ENCODE measurements around the gene COQ8B. TPM values are rescaled to one million over a fixed set of nuclear protein-coding genes. Genes with fewer than 3 reads are reported as not detected.

Gene COQ8B
- total RNA-seq, 1 donor from 2014 or later, result 29.7 TPM

DNA sequence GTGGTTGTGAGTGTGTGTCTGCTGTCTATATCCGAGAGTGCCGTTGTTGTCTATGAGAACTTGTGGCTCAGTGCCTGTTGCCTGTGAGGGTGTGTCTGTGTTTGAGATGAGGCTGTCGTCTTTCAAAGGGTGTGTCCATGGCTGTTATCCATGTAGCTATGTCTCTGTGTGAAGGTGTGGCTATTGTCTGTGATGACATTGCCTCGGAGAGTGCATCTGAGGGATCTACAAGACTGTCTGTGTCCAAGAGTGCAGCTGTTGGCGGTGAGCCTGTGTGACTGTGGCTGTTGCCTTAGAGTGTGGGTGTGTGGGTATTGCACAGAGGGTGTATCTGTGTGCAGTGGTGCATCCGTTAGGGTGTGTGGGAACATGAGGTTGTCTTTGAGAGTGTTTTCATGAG lies 31.1 kb downstream of the COQ8B start:
- TF ChIP-seq, protein P1, sequence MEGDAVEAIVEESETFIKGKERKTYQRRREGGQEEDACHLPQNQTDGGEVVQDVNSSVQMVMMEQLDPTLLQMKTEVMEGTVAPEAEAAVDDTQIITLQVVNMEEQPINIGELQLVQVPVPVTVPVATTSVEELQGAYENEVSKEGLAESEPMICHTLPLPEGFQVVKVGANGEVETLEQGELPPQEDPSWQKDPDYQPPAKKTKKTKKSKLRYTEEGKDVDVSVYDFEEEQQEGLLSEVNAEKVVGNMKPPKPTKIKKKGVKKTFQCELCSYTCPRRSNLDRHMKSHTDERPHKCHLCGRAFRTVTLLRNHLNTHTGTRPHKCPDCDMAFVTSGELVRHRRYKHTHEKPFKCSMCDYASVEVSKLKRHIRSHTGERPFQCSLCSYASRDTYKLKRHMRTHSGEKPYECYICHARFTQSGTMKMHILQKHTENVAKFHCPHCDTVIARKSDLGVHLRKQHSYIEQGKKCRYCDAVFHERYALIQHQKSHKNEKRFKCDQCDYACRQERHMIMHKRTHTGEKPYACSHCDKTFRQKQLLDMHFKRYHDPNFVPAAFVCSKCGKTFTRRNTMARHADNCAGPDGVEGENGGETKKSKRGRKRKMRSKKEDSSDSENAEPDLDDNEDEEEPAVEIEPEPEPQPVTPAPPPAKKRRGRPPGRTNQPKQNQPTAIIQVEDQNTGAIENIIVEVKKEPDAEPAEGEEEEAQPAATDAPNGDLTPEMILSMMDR (IDR thresholded peaks at IDR 0.05), result no peak
- H3K9me3 Mint-ChIP-seq (ENCODE audit: low read depth), result no peaks in the 10 kb centered on the region
- H3K4me1 Mint-ChIP-seq (ENCODE audit: low read depth), result peaks cover 3% of the 10 kb centered on the region
- no peak overlapping the region for H3K27ac Mint-ChIP-seq (ENCODE audit: unreplicated experiment)
- peaks cover 29% of the 10 kb centered on the region for H3K36me3 Mint-ChIP-seq (ENCODE audit: low read depth)
- H3K4me3 Mint-ChIP-seq (ENCODE audit: unreplicated experiment), result no peak overlapping the region
- no peaks in the 10 kb centered on the region for H3K27me3 Mint-ChIP-seq (ENCODE audit: low read depth)
- no peak for DNase-seq (ENCODE audit: low spot score)

GRCh38 chr19:40685016-40685526 lies 31.6 kb downstream of the COQ8B start:
- TF ChIP-seq, protein P1 (IDR thresholded peaks at IDR 0.05), result no peak
- Mint-ChIP-seq H3K9me3 (ENCODE audit: low read depth) (no peaks in the 10 kb centered on the region), H3K36me3 (ENCODE audit: low read depth) (peaks cover 29% of the 10 kb centered on the region), H3K27ac (ENCODE audit: unreplicated experiment) (no peak overlapping the region), H3K4me3 (ENCODE audit: unreplicated experiment) (no peak overlapping the region), H3K4me1 (ENCODE audit: low read depth) (peaks cover 3% of the 10 kb centered on the region), H3K27me3 (ENCODE audit: low read depth) (no peaks in the 10 kb centered on the region)
- DNase-seq (ENCODE audit: low spot score), result no peak

DNA sequence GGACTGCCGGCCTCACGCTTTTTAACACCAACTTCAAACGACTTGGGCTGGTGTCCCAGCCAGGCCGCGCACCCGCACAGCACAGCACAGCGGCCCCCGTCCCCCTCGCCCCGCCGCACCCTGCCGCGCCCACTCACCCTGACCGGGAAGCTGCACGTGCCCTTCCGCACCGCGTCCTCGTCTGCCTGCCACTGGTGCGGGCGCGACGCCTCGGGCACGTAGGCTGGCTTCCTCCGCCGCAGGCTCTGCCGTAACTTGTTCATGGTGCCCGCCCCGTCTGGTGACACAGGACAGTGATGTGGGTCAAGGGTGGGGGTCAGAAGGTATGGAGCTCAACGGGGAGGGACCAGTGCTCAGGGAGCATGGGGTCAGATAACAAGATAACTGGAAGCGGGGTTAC lies 32.4 kb downstream of the COQ8B start:
- Mint-ChIP-seq H3K9me3 (ENCODE audit: low read depth) (no peaks in the 10 kb centered on the region), H3K27me3 (ENCODE audit: low read depth) (no peaks in the 10 kb centered on the region), H3K4me3 (ENCODE audit: unreplicated experiment) (no peak overlapping the region), H3K36me3 (ENCODE audit: low read depth) (peaks cover 32% of the 10 kb centered on the region), H3K4me1 (ENCODE audit: low read depth) (peaks cover 3% of the 10 kb centered on the region), H3K27ac (ENCODE audit: unreplicated experiment) (no peak overlapping the region)
- TF ChIP-seq, protein P1 (IDR thresholded peaks at IDR 0.05), result no peak
- DNase-seq (ENCODE audit: low spot score), result no peak

DNA sequence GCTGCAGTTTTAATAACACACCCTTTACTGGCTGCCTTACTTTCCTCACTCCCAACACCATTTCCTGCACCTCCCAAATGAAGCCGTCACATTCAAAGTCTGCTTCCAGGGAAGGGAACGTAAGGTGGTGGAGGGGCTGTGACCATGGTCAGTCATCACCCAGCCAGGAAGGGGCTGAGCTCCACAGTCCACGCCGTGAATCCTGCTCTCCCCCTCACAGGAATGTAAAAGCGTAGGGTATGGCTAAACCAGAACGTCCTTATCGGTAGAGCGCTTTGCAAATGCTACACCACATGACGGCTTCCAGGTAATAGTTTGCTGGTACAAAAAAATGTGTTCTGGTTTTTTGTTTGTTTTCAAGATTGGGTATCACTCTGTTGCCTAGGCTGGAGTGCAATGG lies 33.2 kb downstream of the COQ8B start:
- TF ChIP-seq, protein P1 (IDR thresholded peaks at IDR 0.05), result no peak
- Mint-ChIP-seq H3K27me3 (ENCODE audit: low read depth) (no peaks in the 10 kb centered on the region), H3K4me1 (ENCODE audit: low read depth) (peaks cover 3% of the 10 kb centered on the region), H3K9me3 (ENCODE audit: low read depth) (no peaks in the 10 kb centered on the region), H3K36me3 (ENCODE audit: low read depth) (peaks cover 34% of the 10 kb centered on the region), H3K27ac (ENCODE audit: unreplicated experiment) (no peak overlapping the region), H3K4me3 (ENCODE audit: unreplicated experiment) (no peak overlapping the region)
- no peak for DNase-seq (ENCODE audit: low spot score)

DNA sequence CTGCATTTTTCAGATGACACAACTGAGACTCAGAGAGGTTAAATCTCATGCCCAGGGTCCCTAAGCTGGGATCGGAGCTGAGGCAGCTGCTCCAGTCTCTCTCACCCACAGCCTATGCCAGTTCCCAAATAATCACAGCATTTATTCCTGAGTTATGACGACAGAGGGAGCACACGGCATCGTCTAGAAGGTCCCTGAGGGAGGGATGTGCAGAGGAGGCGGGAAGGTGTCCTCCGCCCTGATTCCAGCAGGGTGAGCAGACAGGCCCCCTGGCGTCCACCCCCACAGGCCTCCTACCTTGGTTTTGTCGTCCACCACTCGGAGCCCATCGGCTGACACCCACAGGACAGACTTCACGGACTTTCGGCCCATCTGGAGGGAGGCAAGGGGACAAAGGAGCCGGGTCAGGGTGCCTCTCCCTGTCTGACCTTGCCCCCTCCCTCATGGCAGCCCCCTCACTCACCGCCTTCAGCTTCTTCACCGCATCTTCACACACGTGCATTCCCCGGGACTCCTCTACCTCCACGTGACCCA lies 34.2 kb downstream of the COQ8B start:
- Mint-ChIP-seq H3K9me3 (ENCODE audit: low read depth) (no peaks in the 10 kb centered on the region), H3K27ac (ENCODE audit: unreplicated experiment) (no peak overlapping the region), H3K27me3 (ENCODE audit: low read depth) (no peaks in the 10 kb centered on the region), H3K4me3 (ENCODE audit: unreplicated experiment) (no peak overlapping the region), H3K4me1 (ENCODE audit: low read depth) (peaks cover 3% of the 10 kb centered on the region), H3K36me3 (ENCODE audit: low read depth) (peaks cover 37% of the 10 kb centered on the region)
- no peak for DNase-seq (ENCODE audit: low spot score)
- TF ChIP-seq, protein P1 (IDR thresholded peaks at IDR 0.05), result no peak

Data from chondrocyte (in vitro differentiated cells).